ENCODE results near the gene PCSK6. TPM values are rescaled to one million over a fixed set of nuclear protein-coding genes. Genes with fewer than 3 reads are reported as not detected.

Gene PCSK6
- total RNA-seq, 1 donor from 2014 or later: 15.0 TPM

DNA sequence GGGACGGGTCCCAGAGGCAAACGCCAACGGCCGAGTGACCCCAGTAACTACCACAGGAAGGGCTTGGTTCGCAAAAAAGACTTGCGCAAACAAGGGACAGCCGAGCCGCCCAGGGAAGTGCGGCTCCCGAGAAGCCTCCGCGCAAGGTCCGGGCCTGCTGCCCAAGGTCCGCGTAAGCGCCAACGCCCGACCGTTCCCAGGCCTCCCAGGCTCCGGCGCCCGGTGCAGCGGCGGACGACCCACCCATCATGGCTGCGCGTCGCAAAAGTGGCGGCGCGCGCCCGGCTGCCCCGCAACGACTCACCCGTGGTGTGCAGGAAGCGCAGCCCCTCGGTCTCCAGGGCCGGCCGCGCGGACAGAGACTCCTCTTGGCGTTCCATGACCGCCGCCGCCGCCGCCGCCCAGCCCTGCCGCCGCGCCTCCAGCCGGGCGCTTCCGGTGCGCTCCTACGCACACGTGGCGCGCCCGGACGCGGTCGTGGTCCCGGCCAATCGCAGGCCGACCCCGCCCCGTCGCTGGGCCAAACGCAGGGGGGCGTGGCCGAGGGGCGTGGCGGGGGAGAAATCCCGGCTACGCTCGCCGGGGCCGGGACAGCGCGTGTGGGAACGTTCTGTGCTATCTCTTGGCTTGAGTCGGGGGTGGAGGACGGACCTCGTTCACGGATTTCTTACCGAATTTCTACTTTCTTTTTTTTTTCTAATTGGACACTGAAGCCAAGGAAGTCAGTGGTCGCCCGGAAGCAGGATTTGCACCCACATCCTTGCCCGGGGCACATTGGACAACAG, 212.3 kb downstream of the PCSK6 start, which contains the start of gene SELENOS:
Gene SELENOS (minus strand): TSS at position 448 of the 785 bp plus-strand sequence. CDS start 68 bp downstream, at position 380.
- DNase-seq (ENCODE audit: low spot score): peak; percentile 90

DNA sequence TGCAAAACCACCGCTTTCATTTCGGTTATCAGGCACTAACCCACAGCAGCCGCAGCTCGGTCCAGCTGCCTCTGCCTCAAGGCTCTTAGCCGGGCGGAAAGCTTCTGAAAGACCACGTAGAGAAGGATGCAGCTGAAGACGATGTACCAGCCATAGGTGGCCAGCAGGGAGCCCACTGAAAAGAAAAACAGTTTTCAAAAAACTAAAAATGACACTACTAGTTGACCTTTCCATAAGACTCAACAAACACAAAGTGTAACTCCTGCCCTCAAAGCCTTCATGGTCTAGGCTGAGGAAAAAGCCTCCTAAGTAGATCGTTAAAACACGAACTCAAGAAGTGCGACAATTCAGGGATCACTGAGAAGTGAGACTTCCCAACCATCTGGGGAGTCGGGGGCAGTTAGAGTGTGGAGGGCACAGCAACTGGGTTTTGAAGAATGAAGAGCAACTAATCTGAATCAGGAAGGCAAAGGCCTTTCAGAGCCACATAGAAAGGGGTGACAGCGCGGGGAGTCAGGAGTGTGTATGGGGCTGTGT, 212.9 kb downstream of the PCSK6 start:
- no peak for DNase-seq (ENCODE audit: low spot score)

DNA sequence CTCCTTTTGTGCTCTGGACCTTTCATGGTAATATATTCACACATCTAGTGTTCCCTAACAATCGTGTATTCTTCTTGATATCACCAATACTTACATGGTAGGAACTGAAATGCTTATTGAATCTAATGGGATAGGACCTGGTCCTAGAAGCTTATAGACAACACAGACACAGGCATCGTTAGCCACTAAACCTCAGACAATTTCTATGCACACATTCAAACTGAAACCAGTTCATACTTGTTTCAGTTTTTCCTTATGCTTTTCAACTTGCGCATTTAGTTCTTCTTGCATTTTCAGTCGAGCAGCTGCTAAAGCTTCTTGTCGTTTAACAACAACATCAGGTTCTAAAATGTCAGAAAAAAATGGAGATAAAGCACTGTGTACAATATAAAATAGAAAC, 214.5 kb downstream of the PCSK6 start:
- no peak for DNase-seq (ENCODE audit: low spot score)

DNA sequence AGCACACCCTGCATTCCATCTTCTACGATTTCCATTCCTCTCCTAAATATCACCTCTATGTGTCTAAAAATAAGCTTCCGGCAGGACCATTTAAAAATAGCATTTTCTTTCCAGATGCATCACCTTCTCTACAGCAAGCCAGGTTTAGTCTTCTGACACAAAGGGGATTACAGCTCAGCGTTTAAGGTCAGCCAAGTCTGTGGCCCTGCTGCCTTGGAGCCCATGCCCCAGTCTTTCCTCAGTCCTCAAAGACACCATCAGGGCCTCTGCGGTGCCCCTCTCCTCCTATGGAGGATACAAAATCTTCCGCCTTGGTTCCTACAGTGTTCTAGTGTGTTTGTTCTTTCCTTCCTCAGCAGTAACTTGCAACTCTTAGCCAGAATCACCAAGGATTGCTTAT, 216.0 kb downstream of the PCSK6 start:
- DNase-seq (ENCODE audit: low spot score): no peak

DNA sequence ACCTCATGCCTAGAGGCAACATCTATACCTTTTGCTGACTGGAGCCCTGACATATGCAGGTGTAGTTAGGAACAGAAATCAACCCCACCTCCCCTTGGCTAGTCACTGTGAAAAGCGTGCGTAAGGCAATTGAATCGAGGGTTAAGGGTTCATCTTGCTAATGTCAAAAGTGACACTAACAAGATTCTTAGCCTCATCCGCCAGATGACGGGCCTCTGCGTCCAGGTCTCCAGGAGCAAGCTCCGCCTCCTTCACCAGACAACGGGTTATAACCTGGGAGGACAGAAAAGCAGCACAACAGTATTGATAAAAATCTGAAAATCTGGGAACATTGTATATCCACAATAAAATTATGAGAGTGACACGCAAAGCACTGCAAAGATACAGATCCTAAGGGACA, 216.9 kb downstream of the PCSK6 start:
- no peak for DNase-seq (ENCODE audit: low spot score)

DNA sequence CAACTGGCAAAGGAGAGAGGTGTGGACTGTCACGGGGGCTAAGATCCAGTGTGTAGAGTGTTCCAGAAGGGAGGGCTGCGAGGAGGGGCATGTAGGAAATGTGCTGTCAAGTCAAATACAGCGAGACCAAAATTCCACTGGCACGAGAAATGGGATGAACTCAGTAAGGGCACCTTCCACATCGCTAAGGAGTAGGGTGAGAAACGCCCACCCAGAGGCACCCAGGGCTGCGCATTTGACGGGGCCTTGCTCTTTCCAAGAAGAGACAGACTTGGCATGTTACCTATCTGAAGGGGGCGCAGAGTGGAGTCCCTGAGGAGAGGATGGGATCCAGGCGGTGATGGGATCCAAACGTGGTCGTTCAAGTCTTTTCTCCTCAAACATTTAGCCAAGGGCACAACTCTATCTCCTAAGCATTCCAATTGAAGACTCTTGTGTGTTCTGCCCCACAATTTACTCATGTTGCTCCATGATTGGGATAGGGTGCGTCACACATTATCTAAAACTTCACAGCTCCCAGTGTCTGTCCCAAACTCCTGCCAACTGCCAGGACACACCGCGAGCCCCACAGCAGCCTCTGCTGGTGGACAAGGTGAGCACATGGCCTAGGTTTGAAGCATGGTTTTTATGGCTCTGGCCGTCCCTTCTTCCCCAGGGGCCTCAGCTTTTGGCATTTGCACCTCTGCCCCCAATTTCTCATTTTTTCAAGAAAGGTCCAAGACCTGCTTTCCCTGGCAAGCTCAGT, 219.9 kb downstream of the PCSK6 start:
- DNase-seq (ENCODE audit: low spot score): no peak

DNA sequence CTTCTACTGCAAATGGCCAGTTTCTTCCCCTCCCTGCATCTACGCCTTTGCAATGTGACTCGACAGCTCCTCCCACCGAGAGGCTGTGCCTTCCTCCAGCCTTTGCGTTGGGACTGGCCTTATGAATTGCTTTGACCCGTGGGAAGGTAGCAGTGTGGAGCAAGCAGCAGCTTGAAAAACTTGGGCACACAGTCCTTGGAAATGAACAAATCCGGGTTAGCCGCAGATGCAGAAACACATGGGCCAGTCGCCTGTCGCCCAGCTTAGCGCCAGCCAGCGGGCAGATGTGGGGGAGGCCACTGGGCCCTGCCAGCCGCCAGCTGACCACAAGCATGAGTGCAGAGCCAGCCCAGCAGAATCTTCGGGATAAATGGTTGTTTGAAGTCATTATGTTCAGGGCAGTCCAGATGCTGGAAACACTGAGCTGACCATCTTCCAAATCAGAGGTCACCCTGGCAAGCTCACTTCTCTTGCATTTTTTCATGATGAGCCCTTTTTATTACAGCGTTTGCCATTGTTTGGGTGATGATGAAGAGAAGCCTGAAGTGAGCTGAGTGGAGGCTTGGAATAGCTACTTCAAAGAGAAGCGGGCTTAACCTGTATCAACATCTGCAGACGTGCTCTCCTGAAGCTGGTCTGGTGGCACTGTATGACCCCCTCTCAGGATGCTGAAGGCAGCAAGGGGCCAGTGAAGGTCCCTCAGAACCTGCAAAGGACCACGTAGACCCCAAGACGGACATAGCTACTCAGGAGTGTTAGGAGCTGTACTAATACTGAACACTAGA, 222.0 kb downstream of the PCSK6 start:
- peak; percentile 21 for DNase-seq (ENCODE audit: low spot score)

DNA sequence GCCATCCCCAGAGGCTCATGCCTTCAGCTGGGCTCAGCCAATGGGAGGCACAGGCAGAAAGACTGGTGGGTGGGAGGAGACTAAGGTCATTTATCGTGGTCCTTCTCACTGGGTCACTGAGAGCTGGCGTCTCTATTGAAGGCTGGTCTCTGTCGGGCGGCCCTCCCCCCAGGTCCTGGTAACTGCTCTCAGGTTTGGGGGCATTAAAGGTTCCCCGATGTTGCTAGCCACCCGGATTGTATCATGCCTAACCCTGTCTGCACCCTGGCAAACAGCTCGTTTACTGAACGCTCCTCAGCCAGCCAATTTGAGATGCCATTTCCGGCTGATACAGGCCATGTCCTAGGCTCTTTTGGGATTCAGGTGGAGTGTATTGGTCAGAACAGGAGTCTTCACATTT, 222.7 kb downstream of the PCSK6 start:
- no peak for DNase-seq (ENCODE audit: low spot score)

DNA sequence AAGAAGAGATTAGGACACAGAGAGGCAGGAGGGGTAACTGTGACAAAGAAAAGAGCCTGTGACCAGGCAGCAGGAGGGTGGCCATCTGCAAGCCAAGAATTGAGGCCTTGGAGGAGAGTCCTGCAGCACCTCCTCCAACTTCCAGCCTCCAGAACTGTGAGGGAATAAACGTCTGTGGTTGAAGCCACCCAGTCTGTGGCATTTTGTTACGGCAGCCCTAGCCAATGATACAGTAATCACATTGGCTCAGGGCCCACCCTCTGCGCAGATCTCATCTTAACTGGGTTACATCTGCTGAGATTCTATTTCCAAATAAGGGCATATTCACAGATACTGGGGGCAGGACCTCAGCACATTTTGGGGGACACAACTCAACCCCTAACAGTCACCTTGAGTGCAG, 223.5 kb downstream of the PCSK6 start:
- no peak for DNase-seq (ENCODE audit: low spot score)

DNA sequence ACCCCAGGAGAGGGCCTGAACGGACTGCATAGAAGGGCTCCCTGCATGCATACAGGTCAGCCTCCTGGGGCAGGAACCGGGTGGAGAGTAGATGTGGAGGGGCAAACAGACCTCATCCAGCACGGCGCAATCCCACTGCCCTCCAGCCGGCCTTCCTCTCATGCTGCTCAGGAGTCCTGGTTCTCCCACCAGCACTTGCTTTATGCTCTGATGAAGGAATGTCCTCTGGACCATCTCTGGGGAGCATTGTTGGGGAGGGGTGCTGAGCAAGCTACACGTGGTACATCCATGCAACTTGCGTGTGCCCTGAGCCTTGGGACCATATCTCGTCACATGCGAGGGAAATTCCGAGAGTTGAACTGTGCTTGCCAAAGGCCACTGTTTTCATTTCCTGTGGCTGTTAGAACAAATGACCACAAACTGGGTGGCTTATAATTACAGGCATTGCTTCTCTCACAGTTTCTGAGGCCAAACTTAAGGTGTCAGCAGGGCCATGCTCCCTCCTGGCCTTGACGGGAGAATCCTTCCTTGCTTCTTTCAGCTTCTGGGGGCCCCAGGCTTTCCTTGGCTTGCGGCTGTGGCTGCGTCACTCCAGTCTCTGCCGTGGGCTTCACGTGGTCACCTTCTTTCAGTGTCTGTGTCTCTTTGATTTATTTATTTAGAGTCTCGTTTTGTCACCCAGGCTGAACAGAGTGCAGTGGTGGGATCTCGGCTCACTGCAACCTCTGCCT, 224.4 kb downstream of the PCSK6 start:
- DNase-seq (ENCODE audit: low spot score): no peak

DNA sequence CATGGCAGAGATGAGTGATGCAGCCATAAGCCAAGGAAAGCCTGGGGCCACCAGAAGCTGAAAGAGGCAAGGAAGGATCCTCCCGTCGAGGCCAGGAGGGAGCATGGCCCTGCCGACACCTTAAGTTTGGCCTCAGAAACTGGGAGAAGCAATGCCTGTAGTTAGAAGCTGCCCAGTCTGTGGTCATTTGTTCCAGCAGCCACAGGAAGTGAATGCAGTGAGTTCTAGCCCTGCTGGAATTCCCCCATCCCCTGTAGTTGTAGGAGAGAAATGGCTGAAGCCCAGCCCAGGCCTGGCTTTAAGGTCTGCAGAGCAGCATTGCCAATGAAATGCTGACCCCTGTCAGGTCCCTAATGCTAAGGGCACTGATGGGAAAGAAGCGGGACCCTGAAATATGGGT, 225.5 kb downstream of the PCSK6 start:
- DNase-seq (ENCODE audit: low spot score): no peak

DNA sequence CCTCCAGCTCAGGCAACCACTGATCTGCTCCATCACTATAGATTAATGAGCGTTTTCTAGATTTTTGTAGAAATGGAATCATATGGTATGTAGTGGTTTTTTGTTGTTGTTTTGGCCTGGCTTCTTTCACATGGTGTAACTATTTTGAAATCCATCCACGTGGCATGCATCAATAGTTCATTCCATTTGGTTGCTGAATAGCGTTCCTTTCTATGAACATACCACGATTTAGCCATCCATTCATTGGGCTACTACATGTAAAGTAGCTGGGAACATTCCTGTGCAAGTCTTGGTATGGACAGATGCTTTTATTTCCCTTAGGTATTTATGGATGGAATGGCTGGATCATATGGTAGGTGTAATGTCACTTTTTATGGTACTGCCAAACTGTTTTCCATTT, 227.0 kb downstream of the PCSK6 start:
- no peak for DNase-seq (ENCODE audit: low spot score)

DNA sequence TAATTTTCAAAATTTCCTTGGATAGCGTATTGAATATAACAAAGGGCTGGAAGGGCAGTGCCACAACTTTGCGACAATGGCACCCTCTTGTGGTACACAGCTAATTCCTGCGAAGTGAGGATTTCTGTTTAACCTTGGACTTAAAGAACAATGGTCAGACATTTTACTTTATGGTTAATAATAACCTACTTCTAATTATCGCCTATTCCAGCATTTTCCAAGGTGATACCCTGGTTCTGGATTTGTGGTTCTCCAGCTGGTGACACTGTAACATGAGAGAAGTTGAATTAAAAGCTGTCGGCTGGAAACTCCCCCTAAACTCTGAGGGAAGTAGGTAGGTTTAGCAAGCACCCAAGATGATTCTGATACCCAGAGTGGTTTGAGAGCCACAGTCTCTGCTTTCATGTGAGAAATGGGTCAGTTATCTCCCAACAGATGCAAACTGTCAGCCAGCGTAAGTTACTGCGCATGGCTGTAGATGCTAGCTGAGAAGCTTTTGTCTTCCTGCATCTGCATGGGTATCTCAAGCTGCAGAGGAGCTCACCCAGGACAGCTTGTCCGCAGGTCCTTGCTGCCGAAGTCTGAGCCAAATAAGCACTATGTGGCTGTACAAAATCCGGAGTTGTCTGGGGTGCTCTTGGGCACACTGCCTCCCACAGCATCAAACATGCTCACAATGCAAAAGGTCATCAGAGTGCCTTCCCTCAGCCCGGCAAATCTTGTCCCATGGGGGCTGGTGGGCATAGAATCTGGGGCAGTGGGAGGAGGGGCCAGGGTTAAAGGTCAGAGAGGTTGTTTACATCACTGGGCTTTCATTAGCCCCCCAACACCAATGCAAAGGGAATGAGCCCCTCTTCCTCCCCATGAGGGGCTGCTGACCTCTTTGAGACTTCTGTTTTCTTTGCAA, 231.0 kb downstream of the PCSK6 start:
- DNase-seq (ENCODE audit: low spot score): peak; percentile 75

DNA sequence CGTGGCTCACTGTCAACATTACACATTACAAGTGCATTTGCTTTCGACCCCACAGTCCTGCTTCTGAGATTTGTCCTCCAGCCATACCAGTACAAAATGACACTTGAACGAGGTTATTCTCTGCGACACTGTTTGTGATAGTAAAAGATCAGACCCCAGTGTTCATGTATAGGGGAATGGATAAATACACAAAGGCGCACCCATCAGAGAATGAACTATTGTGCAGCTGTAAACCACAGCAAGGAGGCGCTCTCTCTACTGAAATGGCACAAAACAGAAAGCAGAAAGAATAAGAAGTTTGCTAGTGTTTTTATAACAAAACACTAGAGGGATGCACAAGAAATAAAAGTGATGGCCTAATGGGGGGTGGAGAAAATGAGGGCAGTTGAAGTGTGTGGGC, 232.8 kb downstream of the PCSK6 start:
- no peak for DNase-seq (ENCODE audit: low spot score)

DNA sequence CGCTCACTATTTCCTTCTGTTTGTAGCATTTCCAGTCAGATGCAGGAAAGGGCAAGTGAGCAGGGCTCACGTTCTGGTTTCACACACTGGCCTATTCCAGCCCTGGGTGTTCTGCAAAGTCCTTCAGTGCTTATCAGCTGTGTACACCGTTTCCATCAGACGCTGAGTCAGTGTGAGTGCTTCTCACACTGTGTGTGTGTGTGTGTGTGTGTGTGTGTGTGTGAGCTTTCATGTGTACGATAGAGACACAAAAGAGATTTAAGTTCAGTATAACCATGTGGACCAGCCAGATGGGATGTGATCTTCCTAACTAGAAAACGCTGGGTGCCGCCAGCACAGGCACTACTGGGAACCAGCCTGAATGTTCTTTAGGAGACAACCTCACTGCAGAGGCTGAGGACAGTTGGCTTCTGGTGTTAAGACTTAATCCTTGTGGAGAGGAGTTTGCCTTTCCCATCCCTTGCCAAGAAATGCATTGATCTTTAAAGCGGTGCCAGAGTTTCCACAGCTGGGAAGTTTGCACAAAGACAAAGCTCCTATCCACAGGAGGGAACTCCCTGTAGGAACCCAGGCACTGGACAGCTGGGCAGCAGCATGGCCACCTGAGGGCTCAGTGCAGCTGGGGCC, 233.8 kb downstream of the PCSK6 start:
- no peak for DNase-seq (ENCODE audit: low spot score)

DNA sequence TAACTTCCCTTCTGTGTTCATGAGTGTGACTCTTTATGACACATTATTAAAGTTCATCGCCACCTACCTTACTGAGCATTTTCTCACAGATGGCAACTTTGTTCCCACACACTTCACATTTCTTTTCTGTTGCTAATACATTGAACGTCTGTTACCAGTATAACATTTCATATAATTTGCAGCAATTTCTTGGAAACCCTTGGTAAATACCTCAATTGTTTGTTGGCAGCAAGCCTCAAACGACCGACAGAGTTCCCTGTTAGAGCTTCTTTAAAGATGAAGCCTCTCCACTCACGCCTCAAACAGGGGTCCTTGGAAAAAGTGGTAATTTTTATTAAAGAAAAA, 234.5 kb downstream of the PCSK6 start:
- no peak for DNase-seq (ENCODE audit: low spot score)

DNA sequence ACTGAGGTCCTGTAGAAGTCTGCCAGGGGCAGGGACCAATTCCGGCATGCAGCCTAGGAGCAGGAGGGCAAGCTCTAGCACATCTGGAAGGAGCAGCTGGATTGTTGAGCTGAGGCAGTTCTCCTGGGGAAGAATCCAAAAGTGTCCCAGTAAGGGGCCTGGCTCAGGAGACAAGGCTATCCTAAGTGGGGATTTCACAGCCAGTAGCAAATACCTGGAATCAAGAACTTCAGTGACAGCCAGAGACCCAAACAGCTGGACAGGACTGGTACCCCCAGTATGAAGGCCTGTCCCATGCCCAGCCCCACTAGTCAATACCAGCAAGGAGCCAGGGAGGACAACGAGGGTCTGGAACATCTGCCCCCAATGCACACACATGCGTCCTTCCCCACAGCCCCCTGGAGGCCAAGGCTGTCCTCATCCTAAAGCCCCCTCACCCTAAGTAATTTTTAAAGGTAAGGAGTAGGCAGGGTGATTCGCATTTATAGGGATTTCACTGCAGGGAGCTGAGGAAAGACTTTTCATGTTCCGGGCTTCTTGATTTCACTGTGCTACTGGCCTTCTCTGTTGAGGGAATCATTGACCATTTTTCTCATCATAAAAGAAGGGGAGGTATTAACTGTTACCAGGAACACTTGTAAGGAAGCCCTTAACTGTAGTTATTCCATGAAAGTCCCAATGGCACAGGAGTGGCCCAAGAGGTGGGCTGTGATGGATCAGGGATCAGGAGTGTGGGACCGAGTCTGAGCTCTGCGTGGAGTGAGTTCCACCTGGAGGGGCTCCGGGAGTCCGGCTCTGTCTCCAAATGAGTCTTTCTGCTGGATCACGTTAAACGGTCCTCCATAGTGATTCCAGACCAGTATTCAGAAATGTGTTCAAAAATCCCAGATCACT, 235.1 kb downstream of the PCSK6 start:
- no peak for DNase-seq (ENCODE audit: low spot score)

Measured in mucosa of gallbladder (tissue), 1 donor.